A549 (cell line): ENCODE measurements around the gene RPLP2.

ENCODE experiments used
- EP300 ChIP-seq, 2 experiments: fragments of >200 bp; sonication (Bioruptor Twin); formaldehyde crosslinking; IDR thresholded peaks; 2 replicates in 1 of 2; 3 replicates in 1 of 2; pipeline ENCODE4 v1.6.1; 2016 to 2017
- ESRRA ChIP-seq: fragments of 150-350 bp; IDR thresholded peaks from 2 replicates; pipeline ENCODE4 v1.6.1; 2014; ENCODE audit warnings: mild to moderate bottlenecking, low read length, borderline replicate concordance
- FOSL2 ChIP-seq, 2 experiments: fragments of 450-650 bp in 1 of 2; fragments of >200 bp in 1 of 2; sonication (Bioruptor Twin) in 1 of 2; formaldehyde crosslinking; IDR thresholded peaks; 2 replicates each; pipeline versions ENCODE4 v1.5.0 to v1.6.1; 2016 to 2020; ENCODE audit warnings: mild to moderate bottlenecking in 1 of 2, moderate library complexity in 1 of 2
- KDM5A ChIP-seq: fragments of 200-600 bp; sonication (generic); IDR thresholded peaks from 2 replicates; pipeline ENCODE4 v1.6.1; 2016; ENCODE audit warnings: antibody characterized with exemption, mild to moderate bottlenecking
- NFE2L2 ChIP-seq: fragments of 150-350 bp; conservative IDR thresholded peaks from 2 replicates; pipeline ENCODE4 v1.6.1; 2014; ENCODE audit warnings: low read length
- RFX5 ChIP-seq: fragments of 450-650 bp; IDR thresholded peaks from 2 replicates; pipeline ENCODE4 v1.7.1; 2014; ENCODE audit warnings: antibody characterized with exemption, mild to moderate bottlenecking, moderate library complexity
- SMC3 ChIP-seq: fragments of >200 bp; sonication (Bioruptor Twin); formaldehyde crosslinking; IDR thresholded peaks from 3 replicates; pipeline ENCODE4 v1.6.1; 2018; ENCODE audit warnings: inconsistent platforms
- ZFP36 ChIP-seq: fragments of 450-650 bp; IDR thresholded peaks from 2 replicates; pipeline ENCODE4 v1.6.1; 2014; ENCODE audit warnings: borderline replicate concordance; ENCODE audit not compliant: partially characterized antibody
- ZSCAN20 ChIP-seq: fragments of 250-450 bp; sonication (Bioruptor Pico); IDR thresholded peaks from 2 replicates; pipeline ENCODE4 v1.8.0; 2022; ENCODE audit warnings: mild to moderate bottlenecking, moderate library complexity
- TF ChIP-seq, protein P1 (sequence below): fragments of >200 bp; sonication (Bioruptor Twin); formaldehyde crosslinking; IDR thresholded peaks from 3 replicates; pipeline ENCODE4 v1.5.1; 2016
- TF ChIP-seq, protein P2 (sequence below): fragments of 200-600 bp; sonication (generic); IDR thresholded peaks from 2 replicates; pipeline ENCODE4 v1.6.1; 2016; ENCODE audit warnings: antibody characterized with exemption, mild to moderate bottlenecking, moderate library complexity

DNA sequence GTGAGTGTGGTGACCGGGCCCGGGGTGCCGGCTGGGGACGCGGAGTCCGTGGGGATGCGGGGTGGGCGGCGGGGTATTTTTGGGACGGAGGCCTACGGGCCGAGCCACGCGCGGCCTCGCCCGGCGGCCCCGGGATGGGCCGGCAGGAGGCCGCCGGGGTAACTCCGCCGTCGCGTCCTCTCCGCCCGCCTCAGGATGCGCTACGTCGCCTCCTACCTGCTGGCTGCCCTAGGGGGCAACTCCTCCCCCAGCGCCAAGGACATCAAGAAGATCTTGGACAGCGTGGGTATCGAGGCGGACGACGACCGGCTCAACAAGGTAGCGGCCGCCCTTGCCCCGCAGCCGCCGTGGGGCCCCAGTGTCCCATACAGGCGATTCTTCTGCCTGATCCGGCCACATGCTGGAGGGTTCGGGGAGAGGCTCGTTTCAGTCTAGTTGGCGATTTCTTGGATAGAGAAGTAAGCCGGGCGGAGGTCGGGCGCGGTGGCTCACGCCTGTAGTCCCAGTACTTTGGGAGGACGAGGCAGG lies 337 bp downstream of the RPLP2 start:
- TF ChIP-seq, protein P1, sequence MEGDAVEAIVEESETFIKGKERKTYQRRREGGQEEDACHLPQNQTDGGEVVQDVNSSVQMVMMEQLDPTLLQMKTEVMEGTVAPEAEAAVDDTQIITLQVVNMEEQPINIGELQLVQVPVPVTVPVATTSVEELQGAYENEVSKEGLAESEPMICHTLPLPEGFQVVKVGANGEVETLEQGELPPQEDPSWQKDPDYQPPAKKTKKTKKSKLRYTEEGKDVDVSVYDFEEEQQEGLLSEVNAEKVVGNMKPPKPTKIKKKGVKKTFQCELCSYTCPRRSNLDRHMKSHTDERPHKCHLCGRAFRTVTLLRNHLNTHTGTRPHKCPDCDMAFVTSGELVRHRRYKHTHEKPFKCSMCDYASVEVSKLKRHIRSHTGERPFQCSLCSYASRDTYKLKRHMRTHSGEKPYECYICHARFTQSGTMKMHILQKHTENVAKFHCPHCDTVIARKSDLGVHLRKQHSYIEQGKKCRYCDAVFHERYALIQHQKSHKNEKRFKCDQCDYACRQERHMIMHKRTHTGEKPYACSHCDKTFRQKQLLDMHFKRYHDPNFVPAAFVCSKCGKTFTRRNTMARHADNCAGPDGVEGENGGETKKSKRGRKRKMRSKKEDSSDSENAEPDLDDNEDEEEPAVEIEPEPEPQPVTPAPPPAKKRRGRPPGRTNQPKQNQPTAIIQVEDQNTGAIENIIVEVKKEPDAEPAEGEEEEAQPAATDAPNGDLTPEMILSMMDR, result no peak
- no peak for TF ChIP-seq SMC3
- no peak for TF ChIP-seq FOSL2 (IDR thresholded peaks at IDR 0.05)
- no peak for TF ChIP-seq FOSL2 (CRISPR knock-in tag; IDR thresholded peaks at IDR 0.05)
- TF ChIP-seq ESRRA, result no peak
- TF ChIP-seq EP300 (IDR thresholded peaks at IDR 0.05), result no peak
- TF ChIP-seq RFX5, result no peak
- no peak; the same call in 1 of the 2 replicates for TF ChIP-seq KDM5A
- TF ChIP-seq ZSCAN20, result no peak
- no peak for TF ChIP-seq ZFP36
- TF ChIP-seq NFE2L2, result no peak
- TF ChIP-seq, protein P2, sequence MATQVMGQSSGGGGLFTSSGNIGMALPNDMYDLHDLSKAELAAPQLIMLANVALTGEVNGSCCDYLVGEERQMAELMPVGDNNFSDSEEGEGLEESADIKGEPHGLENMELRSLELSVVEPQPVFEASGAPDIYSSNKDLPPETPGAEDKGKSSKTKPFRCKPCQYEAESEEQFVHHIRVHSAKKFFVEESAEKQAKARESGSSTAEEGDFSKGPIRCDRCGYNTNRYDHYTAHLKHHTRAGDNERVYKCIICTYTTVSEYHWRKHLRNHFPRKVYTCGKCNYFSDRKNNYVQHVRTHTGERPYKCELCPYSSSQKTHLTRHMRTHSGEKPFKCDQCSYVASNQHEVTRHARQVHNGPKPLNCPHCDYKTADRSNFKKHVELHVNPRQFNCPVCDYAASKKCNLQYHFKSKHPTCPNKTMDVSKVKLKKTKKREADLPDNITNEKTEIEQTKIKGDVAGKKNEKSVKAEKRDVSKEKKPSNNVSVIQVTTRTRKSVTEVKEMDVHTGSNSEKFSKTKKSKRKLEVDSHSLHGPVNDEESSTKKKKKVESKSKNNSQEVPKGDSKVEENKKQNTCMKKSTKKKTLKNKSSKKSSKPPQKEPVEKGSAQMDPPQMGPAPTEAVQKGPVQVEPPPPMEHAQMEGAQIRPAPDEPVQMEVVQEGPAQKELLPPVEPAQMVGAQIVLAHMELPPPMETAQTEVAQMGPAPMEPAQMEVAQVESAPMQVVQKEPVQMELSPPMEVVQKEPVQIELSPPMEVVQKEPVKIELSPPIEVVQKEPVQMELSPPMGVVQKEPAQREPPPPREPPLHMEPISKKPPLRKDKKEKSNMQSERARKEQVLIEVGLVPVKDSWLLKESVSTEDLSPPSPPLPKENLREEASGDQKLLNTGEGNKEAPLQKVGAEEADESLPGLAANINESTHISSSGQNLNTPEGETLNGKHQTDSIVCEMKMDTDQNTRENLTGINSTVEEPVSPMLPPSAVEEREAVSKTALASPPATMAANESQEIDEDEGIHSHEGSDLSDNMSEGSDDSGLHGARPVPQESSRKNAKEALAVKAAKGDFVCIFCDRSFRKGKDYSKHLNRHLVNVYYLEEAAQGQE, result no peak
